ENCODE data around the gene B3GNT7.

DNA sequence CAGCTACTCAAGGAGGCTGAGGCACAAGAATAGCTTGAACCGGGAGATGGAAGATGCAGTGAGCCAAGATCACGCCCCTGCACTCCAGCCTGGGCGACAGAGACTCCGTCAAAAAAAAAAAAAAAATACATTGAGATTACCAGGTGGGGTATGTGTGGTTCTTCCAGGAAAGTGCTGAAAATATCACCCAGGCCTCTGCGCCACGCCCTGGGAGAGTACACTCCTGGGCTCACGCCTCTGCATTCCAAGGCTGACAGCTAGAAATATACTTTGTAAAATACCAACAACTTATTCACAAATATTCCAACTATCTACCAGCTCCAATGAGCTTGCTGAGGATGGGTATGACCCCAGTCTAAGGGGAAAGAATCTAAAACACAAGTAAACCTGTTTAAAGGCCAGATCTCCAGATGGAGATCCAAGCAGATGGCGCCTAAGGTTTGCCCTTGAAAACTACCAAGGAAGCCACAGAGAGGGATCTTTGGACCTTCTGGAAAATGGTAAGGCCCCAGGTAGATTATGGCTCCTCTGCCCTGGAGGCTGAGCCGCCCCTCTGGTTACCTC is 21.6 kb upstream of the B3GNT7 start:
- no peak for TF ChIP-seq CTCF (IDR thresholded peaks at IDR 0.05; ENCODE audit: low read length)
- no peak for TF ChIP-seq EZH2 (IDR thresholded peaks at IDR 0.05; ENCODE audit: borderline replicate concordance, low read length)
